ENCODE measurements around the gene GNRH2. TPM values are rescaled to one million over a fixed set of nuclear protein-coding genes. Genes with fewer than 3 reads are reported as not detected.
"Not testable (repeated sequence)": the region's sequence is repeated elsewhere in the genome, so short reads cannot be mapped to it uniquely, and the experiment has no call there.

GNRH2 gene
- total RNA-seq, 4 donors from 2014 or later, result 0.83 TPM; not detected in 2

- TF ChIP-seq CTCF (IDR thresholded peaks at IDR 0.05) (no peak), EP300 (IDR thresholded peaks at IDR 0.05) (no peak), POLR2AphosphoS5 (IDR thresholded peaks at IDR 0.05) (no peak), POLR2A (IDR thresholded peaks at IDR 0.05) (no peak)
- no peak for DNase-seq (ENCODE audit: low spot score in 2 of 2)
- H3K27ac ChIP-seq, result no peak overlapping the region
- H3K36me3 ChIP-seq, result peaks cover 75% of the 10 kb centered on the region
- H3K27me3 ChIP-seq, result no peaks in the 10 kb centered on the region
- H3K4me3 ChIP-seq, result no peak overlapping the region
- WGBS, result 92% methylated on average over 4 of the region's 4 CpGs
- no peaks in the 10 kb centered on the region for H3K9me3 ChIP-seq
- H3K4me1 ChIP-seq, result no peaks in the 10 kb centered on the region
These were observed 22.1 kb upstream of the GNRH2 start for GRCh38 chr20:3021327-3021726.

GRCh38 chr20:3021777-3022176 is 21.6 kb upstream of the GNRH2 start:
- Histone ChIP-seq H3K36me3 (peaks cover 75% of the 10 kb centered on the region), H3K9me3 (no peaks in the 10 kb centered on the region), H3K4me3 (no peak overlapping the region), H3K27ac (no peak overlapping the region), H3K4me1 (no peaks in the 10 kb centered on the region), H3K27me3 (no peaks in the 10 kb centered on the region)
- TF ChIP-seq POLR2A (IDR thresholded peaks at IDR 0.05), result no peak
- TF ChIP-seq POLR2AphosphoS5 (IDR thresholded peaks at IDR 0.05), result no peak
- no peak for TF ChIP-seq CTCF (IDR thresholded peaks at IDR 0.05)
- TF ChIP-seq EP300 (IDR thresholded peaks at IDR 0.05), result no peak
- DNase-seq (ENCODE audit: low spot score in 2 of 2), result no peak
- 94% methylated on average over 5 of the region's 5 CpGs for WGBS

GRCh38 chr20:3022559-3023490 is 20.6 kb upstream of the GNRH2 start:
- H3K27ac ChIP-seq; H3K27me3 ChIP-seq; H3K4me1 ChIP-seq; H3K9me3 ChIP-seq; DNase-seq (ENCODE audit: low spot score in 2 of 2); H3K4me3 ChIP-seq: not testable (repeated sequence)
- H3K36me3 ChIP-seq, result peaks cover 79% of the 10 kb centered on the region
- WGBS, result 89% methylated on average over 20 of the region's 20 CpGs

- Histone ChIP-seq H3K27me3 (no peaks in the 10 kb centered on the region), H3K9me3 (no peaks in the 10 kb centered on the region), H3K4me1 (no peaks in the 10 kb centered on the region), H3K36me3 (peaks cover 85% of the 10 kb centered on the region), H3K4me3 (no peak overlapping the region), H3K27ac (no peak overlapping the region)
- 94% methylated on average over 2 of the region's 2 CpGs for WGBS
- TF ChIP-seq CTCF (IDR thresholded peaks at IDR 0.05), result no peak
- TF ChIP-seq POLR2A (IDR thresholded peaks at IDR 0.05), result no peak
- TF ChIP-seq POLR2AphosphoS5 (IDR thresholded peaks at IDR 0.05), result no peak
- DNase-seq (ENCODE audit: low spot score in 2 of 2), result no peak
These were observed 15.4 kb upstream of the GNRH2 start for GRCh38 chr20:3027987-3028386.

- no peak for TF ChIP-seq CTCF (IDR thresholded peaks at IDR 0.05)
- TF ChIP-seq EP300 (IDR thresholded peaks at IDR 0.05), result no peak
- TF ChIP-seq POLR2A (IDR thresholded peaks at IDR 0.05), result no peak
- no peak for TF ChIP-seq POLR2AphosphoS5 (IDR thresholded peaks at IDR 0.05)
- Histone ChIP-seq H3K27me3 (no peaks in the 10 kb centered on the region), H3K4me1 (no peaks in the 10 kb centered on the region), H3K4me3 (no peak overlapping the region), H3K9me3 (no peaks in the 10 kb centered on the region), H3K36me3 (peaks cover 71% of the 10 kb centered on the region), H3K27ac (no peak overlapping the region)
- no peak for DNase-seq (ENCODE audit: low spot score in 2 of 2)
- WGBS, result 93% methylated on average over 3 of the region's 3 CpGs
These were observed 11.8 kb upstream of the GNRH2 start for GRCh38 chr20:3031524-3032147.
